Activated effector memory CD4-positive, alpha-beta T cell treated with Interleukin-2 at 50 U/mL for 16 hours (primary cell): Measurements from ENCODE around the gene CELF3.
"Not testable (repeated sequence)": the region's sequence is repeated elsewhere in the genome, so short reads cannot be mapped to it uniquely, and the experiment has no call there.

Experiments
- DNase-seq: peaks from one replicate; pipeline ENCODE4 v3.0.0-alpha.2; 2020

Gene CELF3

GRCh38 chr1:151693057-151693651, 23.4 kb downstream of the CELF3 start:
- DNase-seq: no peak

- no peak for DNase-seq
Measured at GRCh38 chr1:151692226-151692625, 24.4 kb downstream of the CELF3 start.

GRCh38 chr1:151689494-151689893, 27.1 kb downstream of the CELF3 start:
- DNase-seq: no peak

- DNase-seq: no peak
Measured at GRCh38 chr1:151686561-151686960, 30.0 kb downstream of the CELF3 start.

- no peak for DNase-seq
Measured at GRCh38 chr1:151684128-151684527, 32.5 kb downstream of the CELF3 start.

- not testable (repeated sequence) for DNase-seq
Measured at GRCh38 chr1:151682901-151683300, 33.7 kb downstream of the CELF3 start.

- no peak for DNase-seq
Measured at GRCh38 chr1:151681923-151682322, 34.7 kb downstream of the CELF3 start.

- no peak for DNase-seq
Measured at GRCh38 chr1:151680826-151681225, 35.8 kb downstream of the CELF3 start.

GRCh38 chr1:151680391-151680790, 36.2 kb downstream of the CELF3 start:
- no peak for DNase-seq

GRCh38 chr1:151673407-151673806, 43.2 kb downstream of the CELF3 start:
- DNase-seq: no peak

GRCh38 chr1:151670036-151670675, 46.4 kb downstream of the CELF3 start:
- DNase-seq: not testable (repeated sequence)

GRCh38 chr1:151668090-151668489, 48.5 kb downstream of the CELF3 start:
- DNase-seq: no peak

- DNase-seq: no peak
Measured at GRCh38 chr1:151661751-151662150, 54.9 kb downstream of the CELF3 start.

- DNase-seq: no peak
Measured at GRCh38 chr1:151655371-151655770, 61.2 kb downstream of the CELF3 start.

GRCh38 chr1:151653397-151653796, 63.2 kb downstream of the CELF3 start:
- no peak for DNase-seq
